HCT116 (cell line): Measurements from ENCODE around the gene LRRIQ1. TPM values are rescaled to one million over a fixed set of nuclear protein-coding genes. Genes with fewer than 3 reads are reported as not detected.

Source experiments
- ATAC-seq: fragments of 200-7000 bp; cut with Tn5 transposase; 2 replicates; pipeline ENCODE4 v1.9.1; 2020; ENCODE audit warnings: mild to moderate bottlenecking, moderate library complexity
- BruUV-seq: library from RNA; stranded (reverse); fragments of 400-500 nt; replicated peaks from 2 replicates; lab custom pipeline; 2021; lab: Mats Ljungman, UMichigan
- CTCF ChIA-PET: fragments of 300-600 bp; sonication (Branson Sonifier 250); formaldehyde crosslinking; loops from one replicate; lab custom pipeline; 2021; ENCODE audit warnings: antibody characterized with exemption; lab: Charles Lee
- POLR2A ChIA-PET: fragments of 300-600, 350-600 bp; sonication (Branson Sonifier 250); formaldehyde crosslinking; loops from one replicate; lab custom pipeline; 2021; ENCODE audit warnings: antibody characterized with exemption; lab: Charles Lee
- RAD21 ChIA-PET, 2 experiments: fragments of 300-600 bp; sonication (Branson Sonifier 250); formaldehyde crosslinking; loops; one replicate each; lab custom pipeline; 2023; ENCODE audit warnings: low total read pairs in 2 of 2; ENCODE audit not compliant: uncharacterized antibody in 2 of 2, unreplicated experiment in 2 of 2, low non-redundant PET in 1 of 2; lab: Charles Lee
- DNase-seq: peaks from one replicate; pipeline ENCODE4 v3.0.0-alpha.2; 2010; ENCODE audit warnings: low read depth, low spot score
- H2AFZ ChIP-seq: fragments of 200-600 bp; shearing (Covaris generic), sonication (generic); 2 replicates; pipeline ENCODE4 v1.6.1; 2017; ENCODE audit warnings: low read depth, mixed run types, mixed read lengths, antibody characterized with exemption, low read length; ENCODE audit not compliant: poor library complexity, severe bottlenecking
- H3K27ac ChIP-seq: 2 replicates; pipeline ENCODE4 v1.5.1; 2012; ENCODE audit warnings: low read depth, low read length
- H3K27me3 ChIP-seq: fragments of 200-600 bp; sonication (generic); 2 replicates; pipeline ENCODE4 v1.6.1; 2016; ENCODE audit warnings: mixed run types, low read length, mixed read lengths; ENCODE audit not compliant: insufficient read depth
- H3K36me3 ChIP-seq, 2 experiments: fragments of 200-500 bp in 1 of 2; fragments of 200-600 bp in 1 of 2; sonication (Bioruptor generic) in 1 of 2; sonication (generic) in 1 of 2; 2 replicates each; pipeline versions ENCODE4 v1.5.1 to v1.6.1; 2014 to 2016; ENCODE audit warnings: low read length in 2 of 2, inconsistent platforms in 1 of 2, mixed read lengths in 1 of 2, mixed run types in 1 of 2; ENCODE audit not compliant: insufficient read depth in 2 of 2, control insufficient read depth in 1 of 2
- H3K4me1 ChIP-seq, 2 experiments: fragments of 200-600 bp in 1 of 2; sonication (generic) in 1 of 2; 2 replicates each; pipeline versions ENCODE4 v1.5.1 to v1.6.1; 2012 to 2017; ENCODE audit warnings: low read length in 2 of 2, inconsistent platforms in 1 of 2, mild to moderate bottlenecking in 1 of 2, mixed read lengths in 1 of 2, mixed run types in 1 of 2, moderate library complexity in 1 of 2; ENCODE audit not compliant: insufficient read depth in 2 of 2, control insufficient read depth in 1 of 2
- H3K4me2 ChIP-seq: fragments of 200-600 bp; sonication (generic); 2 replicates; pipeline ENCODE4 v1.6.1; 2017; ENCODE audit warnings: mixed run types, low read length, mixed read lengths
- H3K4me3 ChIP-seq, 2 experiments: fragments of 200-600 bp in 1 of 2; sonication (generic) in 1 of 2; replicated peaks in 1 of 2; 2 replicates each; pipeline ENCODE4 v1.5.1; 2011 to 2016; ENCODE audit warnings: low read length in 2 of 2, control low read depth in 1 of 2, low read depth in 1 of 2, mild to moderate bottlenecking in 1 of 2, mixed read lengths in 1 of 2, mixed run types in 1 of 2
- H3K79me2 ChIP-seq: fragments of 200-600 bp; sonication (generic); 2 replicates; pipeline ENCODE4 v1.6.1; 2017; ENCODE audit warnings: mild to moderate bottlenecking, mixed run types, low read length, moderate library complexity, mixed read lengths; ENCODE audit not compliant: insufficient read depth
- H3K9ac ChIP-seq: fragments of 200-600 bp; sonication (generic); 2 replicates; pipeline ENCODE4 v1.6.1; 2016; ENCODE audit warnings: low read length, mixed read lengths
- H3K9me2 ChIP-seq: fragments of 200-600 bp; sonication (generic), shearing (Covaris generic); 2 replicates; pipeline ENCODE4 v1.6.1; 2017; ENCODE audit warnings: mixed run types, mild to moderate bottlenecking, moderate library complexity; ENCODE audit not compliant: insufficient read depth
- H3K9me3 ChIP-seq, 2 experiments: fragments of 200-500 bp in 1 of 2; fragments of 200-600 bp in 1 of 2; sonication (Bioruptor generic) in 1 of 2; sonication (generic) in 1 of 2; 2 replicates each; pipeline ENCODE4 v1.6.1; 2014 to 2017; ENCODE audit warnings: low read length in 2 of 2, mixed read lengths in 2 of 2, inconsistent platforms in 1 of 2, low read depth in 1 of 2, mild to moderate bottlenecking in 1 of 2, mixed run types in 1 of 2, moderate library complexity in 1 of 2; ENCODE audit not compliant: control insufficient read depth in 1 of 2, insufficient read depth in 1 of 2
- H4K20me1 ChIP-seq: fragments of 200-600 bp; sonication (generic), shearing (Covaris generic); 2 replicates; pipeline ENCODE4 v1.6.1; 2017; ENCODE audit warnings: mixed run types, mild to moderate bottlenecking, moderate library complexity; ENCODE audit not compliant: insufficient read depth
- ATF3 ChIP-seq: IDR thresholded peaks from 2 replicates; pipeline ENCODE4 v1.6.1; 2012
- CBX3 ChIP-seq: IDR thresholded peaks from 2 replicates; pipeline ENCODE4 v1.6.1; 2012; ENCODE audit warnings: low read depth
- CEBPB ChIP-seq: IDR thresholded peaks from 2 replicates; pipeline ENCODE4 v1.6.1; 2012; ENCODE audit warnings: low read depth
- CTCF ChIP-seq, 3 experiments: fragments of 200-600 bp in 1 of 3; sonication (generic) in 1 of 3; IDR thresholded peaks in 2 of 3; conservative IDR thresholded peaks in 1 of 3; 2 replicates each; pipeline ENCODE4 v1.5.1; 2012 to 2017; ENCODE audit warnings: low read depth in 2 of 3, low read length in 2 of 3, antibody characterized with exemption in 1 of 3, borderline replicate concordance in 1 of 3, control low read depth in 1 of 3, mild to moderate bottlenecking in 1 of 3, mixed read lengths in 1 of 3, mixed run types in 1 of 3, moderate library complexity in 1 of 3; ENCODE audit not compliant: insufficient read depth in 1 of 3
- EZH2 ChIP-seq: fragments of 200-600 bp; sonication (generic); IDR thresholded peaks from 2 replicates; pipeline ENCODE4 v1.6.1; 2017; ENCODE audit warnings: antibody characterized with exemption, mixed run types
- EZH2phosphoT487 ChIP-seq: fragments of 200-600 bp; IDR thresholded peaks from 2 replicates; pipeline ENCODE4 v1.6.1; 2018; ENCODE audit warnings: antibody characterized with exemption, borderline replicate concordance
- FOSL1 ChIP-seq: IDR thresholded peaks from 2 replicates; pipeline ENCODE4 v1.6.1; 2012; ENCODE audit warnings: low read depth
- MAX ChIP-seq: IDR thresholded peaks from 2 replicates; pipeline ENCODE4 v1.6.1; 2012
- POLR2A ChIP-seq: IDR thresholded peaks from 2 replicates; pipeline ENCODE4 v1.7.0; 2011; ENCODE audit warnings: borderline replicate concordance; ENCODE audit not compliant: insufficient read depth, insufficient read length; ENCODE audit errors: extremely low read depth
- POLR2AphosphoS5 ChIP-seq: IDR thresholded peaks from 2 replicates; pipeline ENCODE4 v1.6.1; 2011; ENCODE audit warnings: mild to moderate bottlenecking, low read depth, low read length, moderate library complexity
- RAD21 ChIP-seq: IDR thresholded peaks from 2 replicates; pipeline ENCODE4 v1.6.1; 2012; ENCODE audit warnings: low read depth, mild to moderate bottlenecking
- SP1 ChIP-seq: IDR thresholded peaks from 2 replicates; pipeline ENCODE4 v1.6.1; 2012; ENCODE audit warnings: low read depth
- SRF ChIP-seq: IDR thresholded peaks from 2 replicates; pipeline ENCODE4 v1.6.1; 2012; ENCODE audit warnings: low read depth
- TCF7L2 ChIP-seq: IDR thresholded peaks from 2 replicates; pipeline ENCODE4 v1.7.0; 2011; ENCODE audit warnings: borderline replicate concordance, inconsistent platforms; ENCODE audit not compliant: insufficient read depth, insufficient read length; ENCODE audit errors: extremely low read depth
- YY1 ChIP-seq: IDR thresholded peaks from 2 replicates; pipeline ENCODE4 v1.6.1; 2011; ENCODE audit warnings: low read length, low read depth, moderate library complexity, mild to moderate bottlenecking; ENCODE audit not compliant: insufficient replicate concordance; ENCODE audit errors: extremely low read depth
- ZBTB33 ChIP-seq: IDR thresholded peaks from 2 replicates; pipeline ENCODE4 v1.6.1; 2011; ENCODE audit warnings: mild to moderate bottlenecking, low read length, moderate library complexity; ENCODE audit not compliant: insufficient replicate concordance; ENCODE audit errors: extremely low read depth
- ZNF274 ChIP-seq: fragments of 200-500 bp; sonication (Bioruptor generic); IDR thresholded peaks from 2 replicates; pipeline ENCODE4 v1.6.1; 2014; ENCODE audit warnings: mild to moderate bottlenecking, low read depth, low read length, inconsistent platforms
- intact Hi-C: fragments of 100-400 bp; cut with micrococcal nuclease; formaldehyde crosslinking; loops from 2 replicates; pipeline ENCODE4 v1.10.0; 2022
- total RNA-seq: library from RNA; stranded (reverse); gene quantifications from one replicate; pipeline ENCODE4 v1.2.1, GENCODE V29; 2021; ENCODE audit not compliant: unreplicated experiment

The LRRIQ1 gene
- total RNA-seq, 1 experiment from 2014 or later, result 0.89 TPM

- H3K4me2 ChIP-seq, result peak overlapping the region; percentile 37; the same call in 1 of the 2 replicates
- H3K36me3 ChIP-seq, result no peaks in the 10 kb centered on the region
- no peak overlapping the region for H3K4me3 ChIP-seq
- ChIA-PET RAD21 (interaction anchor here (0.6 to 1.5 kb wide), 3 partner anchors 120 to 286 kb away, joined by 3 to 4 read pairs (median 4); no protein-coding TSS in a partner anchor), POLR2A (no interaction called here), CTCF (interaction anchor here (0.6 to 3.2 kb wide), 10 partner anchors 79 to 716 kb away, joined by 3 to 32 read pairs (median 6); no protein-coding TSS in a partner anchor)
- H3K4me1 ChIP-seq, result no peaks in the 10 kb centered on the region
- BruUV-seq, result no TSS peak
- DNase-seq, result peak; percentile 31
- no peaks in the 10 kb centered on the region for H4K20me1 ChIP-seq
- H3K79me2 ChIP-seq, result no peaks in the 10 kb centered on the region
- no peak for TF ChIP-seq EZH2phosphoT487
- TF ChIP-seq SP1, result no peak
- no peak for TF ChIP-seq YY1
- TF ChIP-seq POLR2AphosphoS5, result no peak
- no peak for TF ChIP-seq ZNF274
- TF ChIP-seq CBX3, result no peak
- no peak for TF ChIP-seq POLR2A
- no peak for TF ChIP-seq ATF3
- TF ChIP-seq SRF, result no peak
- no peak for TF ChIP-seq EZH2
- TF ChIP-seq ZBTB33, result no peak
- TF ChIP-seq RAD21, result peak; percentile 67
- TF ChIP-seq CEBPB, result no peak
- TF ChIP-seq TCF7L2, result no peak
- TF ChIP-seq MAX, result no peak
- TF ChIP-seq FOSL1, result no peak
- TF ChIP-seq CTCF (IDR thresholded peaks at IDR 0.05 in 2 of 3, conservative IDR thresholded peaks at IDR 0.05 in 1 of 3; ENCODE audit: borderline replicate concordance in 1 of 3, insufficient read depth in 1 of 3, low read depth in 2 of 3, low read length in 2 of 3), result peak; percentile 29 to 62 (median 42); a peak in 4 of 6 replicates
- H2AFZ ChIP-seq, result peak overlapping the region; percentile 87
- peak; percentile 63 for ATAC-seq
- H3K9ac ChIP-seq, result no peak overlapping the region
- no peaks in the 10 kb centered on the region for H3K9me3 ChIP-seq
- no peaks in the 10 kb centered on the region for H3K9me2 ChIP-seq
- intact Hi-C loops, result loop anchor here (1.0 to 2.0 kb wide), 3 partner anchors 285 to 765 kb away; no protein-coding TSS in a partner anchor
- H3K27me3 ChIP-seq, result no peaks in the 10 kb centered on the region
- no peak overlapping the region for H3K27ac ChIP-seq
Measured at GRCh38 chr12:85155791-85156190, 119.6 kb downstream of the LRRIQ1 start.
